ENCODE results near the gene DHX16. TPM values are rescaled to one million over a fixed set of nuclear protein-coding genes. Genes with fewer than 3 reads are reported as not detected.
"Not testable (repeated sequence)": the region's sequence is repeated elsewhere in the genome, so short reads cannot be mapped to it uniquely, and the experiment has no call there.

The DHX16 gene
- total RNA-seq, 1 donor from 2014 or later: 31.5 TPM

GRCh38 chr6:30678964-30679726 lies 6.3 kb upstream of the DHX16 start:
- peak; percentile 91 for DNase-seq (ENCODE audit: low spot score)

GRCh38 chr6:30676660-30677285 lies 4.0 kb upstream of the DHX16 start:
- DNase-seq (ENCODE audit: low spot score): no peak

DNA sequence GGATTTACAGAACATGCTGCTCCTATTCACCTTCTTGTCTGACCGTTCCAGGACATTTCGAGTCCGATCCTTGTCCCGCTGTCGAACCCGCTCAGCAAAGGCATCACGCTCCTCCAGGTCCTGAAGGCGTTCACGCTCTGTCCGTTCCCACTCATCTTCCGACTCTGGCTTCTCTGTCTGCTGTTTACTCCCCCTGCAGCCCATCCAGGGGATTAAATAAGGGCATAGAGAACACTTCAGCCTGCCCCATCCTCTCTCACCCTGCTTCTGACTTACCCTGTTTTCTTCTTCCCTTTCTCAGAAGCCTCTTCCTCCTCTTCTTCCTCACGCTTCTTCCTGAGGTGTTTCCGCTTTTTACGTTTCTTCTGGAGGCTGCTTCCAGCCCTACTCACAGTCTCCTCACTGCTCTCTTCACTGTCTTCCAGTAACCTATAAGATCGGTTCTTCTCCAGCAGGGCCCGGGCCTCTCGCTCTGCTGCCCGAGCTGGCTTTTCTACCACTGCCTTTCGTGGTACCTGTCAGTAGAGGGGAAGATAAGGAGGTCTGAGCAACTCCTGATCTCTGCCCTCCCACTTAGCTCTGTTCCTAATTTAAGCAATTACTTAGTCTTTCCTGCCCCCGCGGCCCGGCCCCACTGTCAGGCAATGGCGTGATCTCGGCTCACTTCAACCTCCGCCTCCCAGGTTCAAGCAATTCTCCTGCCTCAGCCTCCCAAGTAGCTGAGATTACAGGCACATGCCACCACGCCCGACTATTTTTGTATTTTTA lies 1.9 kb downstream of the DHX16 start:
- no peak for DNase-seq (ENCODE audit: low spot score)

DNA sequence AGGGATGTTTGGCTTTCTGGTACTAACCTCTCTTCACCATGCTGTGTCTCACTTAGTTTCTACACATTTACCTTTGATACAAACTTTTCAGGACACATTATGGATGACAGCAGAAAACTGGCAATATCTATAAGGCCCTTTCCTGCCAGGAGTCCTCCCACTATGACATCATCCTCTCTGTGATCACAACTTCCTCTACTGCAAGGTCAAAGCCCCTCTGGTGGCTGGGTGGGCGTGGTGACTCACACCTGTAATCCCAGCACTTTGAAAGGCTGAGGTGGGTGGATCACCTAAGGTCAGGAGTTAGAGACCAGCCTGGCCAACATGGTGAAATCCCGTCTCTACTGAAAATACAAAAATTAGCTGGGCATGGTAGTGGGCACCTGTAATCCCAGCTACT lies 6.5 kb downstream of the DHX16 start:
- not testable (repeated sequence) for DNase-seq (ENCODE audit: low spot score)

- DNase-seq (ENCODE audit: low spot score): no peak
These were observed 7.6 kb downstream of the DHX16 start for GRCh38 chr6:30664994-30665767.

- DNase-seq (ENCODE audit: low spot score): not testable (repeated sequence)
These were observed 14.9 kb downstream of the DHX16 start for GRCh38 chr6:30657922-30658321.

DNA sequence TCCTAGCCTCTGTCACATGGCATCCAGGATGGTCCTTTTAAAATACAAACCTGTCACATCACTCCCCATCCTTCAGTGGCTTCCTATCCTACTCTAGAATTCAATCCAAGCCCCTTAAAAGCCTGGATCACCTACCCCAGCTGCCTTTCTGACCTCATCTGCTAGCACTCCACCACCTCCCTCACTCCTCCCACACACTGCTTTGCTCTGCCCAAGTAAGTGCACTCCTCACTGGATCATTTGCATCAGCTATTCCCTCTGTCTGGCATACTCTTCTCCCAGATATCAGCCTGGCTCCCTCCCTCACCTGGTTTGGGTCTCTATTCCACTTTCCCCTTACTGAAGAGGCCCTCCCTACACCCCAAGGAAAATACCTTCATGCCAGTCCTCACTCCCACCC lies 15.4 kb downstream of the DHX16 start:
- DNase-seq (ENCODE audit: low spot score): no peak

DNA sequence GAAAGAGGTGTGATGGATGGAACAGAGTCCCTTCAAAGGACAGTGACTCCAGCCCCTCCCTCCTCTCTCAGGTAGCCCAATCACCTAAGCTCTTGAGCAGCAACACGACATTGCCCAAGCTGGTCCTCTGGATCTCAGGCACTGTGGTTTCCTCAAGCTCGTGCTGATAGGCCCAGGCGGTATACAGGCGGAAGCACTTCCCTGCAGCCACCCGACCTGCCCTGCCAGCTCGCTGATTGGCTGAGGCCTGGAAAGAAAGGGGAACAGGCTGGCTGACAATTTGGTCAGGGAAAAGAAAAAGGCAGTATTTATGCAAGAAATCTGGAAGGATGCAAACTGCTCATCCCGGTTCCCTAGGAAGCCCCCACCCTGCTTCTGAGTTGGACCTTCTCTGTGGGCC lies 16.3 kb downstream of the DHX16 start:
- no peak for DNase-seq (ENCODE audit: low spot score)

- no peak for DNase-seq (ENCODE audit: low spot score)
These were observed 17.1 kb downstream of the DHX16 start for GRCh38 chr6:30655743-30656094.

- no peak for DNase-seq (ENCODE audit: low spot score)
These were observed 17.7 kb downstream of the DHX16 start for GRCh38 chr6:30654798-30655742.

GRCh38 chr6:30651143-30651542 lies 21.7 kb downstream of the DHX16 start:
- DNase-seq (ENCODE audit: low spot score): no peak

GRCh38 chr6:30647242-30648116 lies 25.3 kb downstream of the DHX16 start:
- DNase-seq (ENCODE audit: low spot score): peak; percentile 77

GRCh38 chr6:30646450-30647241 lies 26.2 kb downstream of the DHX16 start, which contains the start of gene C6orf136:
TSS of gene C6orf136 (plus strand) at chr6:30647133. CDS start at chr6:30647232, 99 bp downstream.
- DNase-seq (ENCODE audit: low spot score): peak; percentile 91

- no peak for DNase-seq (ENCODE audit: low spot score)
These were observed 26.8 kb downstream of the DHX16 start for GRCh38 chr6:30645989-30646388.

- DNase-seq (ENCODE audit: low spot score): no peak
These were observed 28.0 kb downstream of the DHX16 start for GRCh38 chr6:30644769-30645168.

- DNase-seq (ENCODE audit: low spot score): no peak
These were observed 29.1 kb downstream of the DHX16 start for GRCh38 chr6:30643656-30644055.

DNA sequence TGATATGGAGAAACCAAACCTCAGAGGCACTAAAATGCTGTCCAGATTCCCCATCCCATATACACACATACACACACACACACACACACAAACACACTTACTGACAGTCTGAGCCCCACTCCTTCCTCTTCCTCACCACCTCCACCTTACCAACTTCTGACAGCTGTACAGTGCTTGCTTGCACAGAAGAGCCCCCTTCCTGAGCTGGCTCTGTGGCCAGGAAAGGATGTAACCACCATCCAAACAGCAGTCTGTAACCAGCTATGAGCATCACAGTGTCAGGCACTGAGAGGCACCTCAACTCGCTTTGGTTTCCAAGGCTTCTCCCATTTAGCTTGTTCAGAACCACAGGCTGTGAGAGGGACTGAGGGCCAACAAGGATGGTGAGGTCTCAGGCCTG lies 31.8 kb downstream of the DHX16 start:
- DNase-seq (ENCODE audit: low spot score): no peak

- no peak for DNase-seq (ENCODE audit: low spot score)
These were observed 32.3 kb downstream of the DHX16 start for GRCh38 chr6:30640481-30640880.

GRCh38 chr6:30635834-30636233 lies 37.0 kb downstream of the DHX16 start:
- DNase-seq (ENCODE audit: low spot score): no peak
